Activated naive CD4-positive, alpha-beta T cell treated with anti-CD3 and anti-CD28 coated beads, Interleukin-2, amount 50 U/mL, for 72 hours (primary cell): ENCODE results near the gene SRSF1. TPM values are rescaled to one million over a fixed set of nuclear protein-coding genes. Genes with fewer than 3 reads are reported as not detected.
"Not testable (repeated sequence)": the region's sequence is repeated elsewhere in the genome, so short reads cannot be mapped to it uniquely, and the experiment has no call there.

Experiments used
- ATAC-seq, 2 donors: fragments of 150-1000 bp; cut with Tn5 transposase; 2 replicates each; pipeline ENCODE4 v1.10.0; 2021; ENCODE audit warnings: mild to moderate bottlenecking in 2 of 2, moderate library complexity in 2 of 2
- DNase-seq, 2 donors: peaks; one replicate each; pipeline ENCODE4 v3.0.0; 2021 to 2022; ENCODE audit warnings: low spot score in 2 of 2
- H3K27ac Mint-ChIP-seq, 2 donors: one replicate each; pipeline ENCODE4 v1.8.0; 2022; ENCODE audit warnings: mild to moderate bottlenecking in 2 of 2, mixed read lengths in 2 of 2
- H3K36me3 Mint-ChIP-seq, 2 donors: one replicate each; pipeline ENCODE4 v1.8.0; 2022; ENCODE audit warnings: mixed read lengths in 2 of 2
- H3K9me3 Mint-ChIP-seq, 2 donors: one replicate each; pipeline ENCODE4 v1.8.0; 2022; ENCODE audit warnings: mixed read lengths in 2 of 2
- total RNA-seq, 2 donors: library from RNA; stranded (reverse); gene quantifications; one replicate each; pipeline ENCODE4 v1.2.3, GENCODE V29; 2022

The SRSF1 gene
- total RNA-seq, 2 donors from 2014 or later, result 188 to 351 TPM

DNA sequence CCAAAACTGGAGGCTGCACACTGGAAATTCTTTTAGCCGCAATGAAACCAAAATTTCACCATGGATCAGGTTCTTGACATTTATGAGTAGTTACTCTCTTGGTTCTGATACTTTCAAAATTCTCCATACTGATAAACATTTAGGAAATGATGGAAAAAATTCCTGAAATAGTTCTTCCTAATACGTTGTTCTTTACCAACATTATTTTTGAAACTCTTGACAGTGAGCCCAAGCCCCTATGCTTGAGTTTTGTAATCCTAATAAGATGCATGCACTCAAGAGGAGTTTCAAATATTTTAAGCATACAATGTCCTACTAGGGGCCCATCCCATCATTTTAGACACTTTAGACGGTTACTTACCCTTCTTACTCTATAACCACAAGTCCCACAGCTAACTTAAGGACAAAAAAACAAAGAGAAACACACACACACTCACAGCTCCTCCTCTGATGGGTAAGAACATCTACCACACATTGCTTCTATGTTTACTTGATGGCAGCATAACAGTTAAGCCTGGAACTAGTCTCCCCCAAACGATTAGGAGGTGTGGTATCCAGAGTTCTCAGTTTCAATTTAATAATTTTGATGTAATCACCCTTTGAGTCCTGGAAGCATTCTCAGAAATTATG lies 22.7 kb downstream of the SRSF1 start:
- Mint-ChIP-seq H3K36me3 (peaks cover 18 to 19% of the 10 kb centered on the region in 2 donors), H3K9me3 (no peaks in the 10 kb centered on the region), H3K27ac (no peak overlapping the region)
- no peak for ATAC-seq
- no peak for DNase-seq

DNA sequence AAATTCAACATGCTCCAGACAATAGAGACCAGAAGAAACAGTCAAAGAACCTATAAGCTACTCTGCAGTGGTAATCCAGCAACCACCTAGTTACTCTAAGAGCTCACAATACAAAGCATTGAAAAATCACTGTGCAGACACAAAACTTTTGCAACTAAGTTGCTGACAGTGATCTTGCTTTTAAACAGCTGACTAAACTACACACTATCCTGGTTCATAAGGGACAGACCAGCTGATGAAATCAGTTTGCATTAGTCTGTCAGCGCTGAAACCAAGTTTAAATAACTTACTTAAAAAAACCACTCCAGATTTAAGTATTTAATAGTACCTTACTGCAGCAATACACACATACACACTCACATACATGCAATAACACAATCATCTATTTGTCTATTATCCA lies 23.6 kb downstream of the SRSF1 start:
- no peak for DNase-seq
- peaks cover 13 to 16% of the 10 kb centered on the region in 2 donors for H3K36me3 Mint-ChIP-seq
- no peak for ATAC-seq
- H3K9me3 Mint-ChIP-seq, result no peaks in the 10 kb centered on the region
- H3K27ac Mint-ChIP-seq, result no peak overlapping the region

- DNase-seq (no peak), ATAC-seq (no peak)
- Mint-ChIP-seq H3K27ac (no peak overlapping the region), H3K9me3 (no peaks in the 10 kb centered on the region), H3K36me3 (peaks cover 13 to 16% of the 10 kb centered on the region in 2 donors)
Observed at GRCh38 chr17:57982452-57983170, 24.4 kb downstream of the SRSF1 start.

DNA sequence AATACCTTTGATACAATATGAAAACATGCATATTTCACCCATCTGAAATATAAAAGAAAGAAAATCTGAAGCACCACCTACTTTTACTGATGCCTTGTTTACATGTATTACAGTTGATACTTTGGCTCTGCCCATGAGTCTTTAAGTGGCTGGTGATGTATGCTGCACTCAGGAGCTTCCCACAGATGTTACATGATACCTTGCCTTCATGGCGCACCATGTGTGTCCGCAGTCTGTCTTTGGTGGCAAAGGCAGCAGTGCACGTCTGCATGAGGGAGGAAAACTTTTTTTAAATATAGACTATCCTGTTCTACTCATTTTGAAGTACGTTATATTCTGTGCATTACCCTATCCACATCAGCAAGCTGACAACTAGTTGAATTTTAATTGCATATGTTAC lies 26.5 kb downstream of the SRSF1 start:
- Mint-ChIP-seq H3K9me3 (no peaks in the 10 kb centered on the region), H3K27ac (peak overlapping the region in 1 of 2 donors; percentile 48), H3K36me3 (peaks cover 9 to 12% of the 10 kb centered on the region in 2 donors)
- ATAC-seq (no peak), DNase-seq (no peak)

- no peak for ATAC-seq
- H3K36me3 Mint-ChIP-seq, result peaks cover 9 to 12% of the 10 kb centered on the region in 2 donors
Observed at GRCh38 chr17:57979076-57979475, 28.0 kb downstream of the SRSF1 start.

GRCh38 chr17:57976594-57976993 lies 30.5 kb downstream of the SRSF1 start:
- H3K27ac Mint-ChIP-seq, result peak overlapping the region in 1 of 2 donors; percentile 73
- no peaks in the 10 kb centered on the region for H3K9me3 Mint-ChIP-seq
- peaks cover 9 to 12% of the 10 kb centered on the region in 2 donors for H3K36me3 Mint-ChIP-seq
- ATAC-seq (no peak), DNase-seq (no peak)

More at GRCh38 chr17:57979076-57979475, 28.0 kb downstream of the SRSF1 start:
- no peaks in the 10 kb centered on the region for H3K9me3 Mint-ChIP-seq
- no peak for DNase-seq
- peak overlapping the region in 1 of 2 donors; percentile 31 for H3K27ac Mint-ChIP-seq

DNA sequence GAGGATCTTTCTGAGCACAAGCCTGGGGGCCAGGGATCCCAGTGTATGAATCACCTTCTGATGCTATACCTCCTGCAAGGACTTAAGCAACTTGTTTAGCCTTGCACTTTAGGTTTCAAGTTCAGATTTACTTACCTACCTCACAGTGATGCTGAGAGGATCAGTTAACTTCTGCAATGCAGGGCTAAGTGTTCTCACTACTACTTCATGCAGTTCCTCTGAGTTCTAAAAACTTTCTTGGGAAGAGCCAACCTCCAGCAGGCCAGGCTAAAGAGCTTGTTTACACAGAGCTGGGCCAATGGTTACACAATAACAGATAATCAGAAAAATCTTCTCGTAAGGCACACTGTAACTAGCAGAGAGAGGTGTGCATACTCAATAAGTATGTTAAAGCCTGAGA lies 32.0 kb downstream of the SRSF1 start:
- no peaks in the 10 kb centered on the region for H3K9me3 Mint-ChIP-seq
- no peak for DNase-seq
- no peak for ATAC-seq
- H3K27ac Mint-ChIP-seq, result no peak overlapping the region
- peaks cover 9 to 12% of the 10 kb centered on the region in 2 donors for H3K36me3 Mint-ChIP-seq

- not testable (repeated sequence) for ATAC-seq, H3K9me3 Mint-ChIP-seq, DNase-seq
- Mint-ChIP-seq H3K27ac (peak overlapping the region in 1 of 2 donors; percentile 18), H3K36me3 (peaks cover 9 to 11% of the 10 kb centered on the region in 2 donors)
Observed at GRCh38 chr17:57974053-57974824, 32.8 kb downstream of the SRSF1 start.

DNA sequence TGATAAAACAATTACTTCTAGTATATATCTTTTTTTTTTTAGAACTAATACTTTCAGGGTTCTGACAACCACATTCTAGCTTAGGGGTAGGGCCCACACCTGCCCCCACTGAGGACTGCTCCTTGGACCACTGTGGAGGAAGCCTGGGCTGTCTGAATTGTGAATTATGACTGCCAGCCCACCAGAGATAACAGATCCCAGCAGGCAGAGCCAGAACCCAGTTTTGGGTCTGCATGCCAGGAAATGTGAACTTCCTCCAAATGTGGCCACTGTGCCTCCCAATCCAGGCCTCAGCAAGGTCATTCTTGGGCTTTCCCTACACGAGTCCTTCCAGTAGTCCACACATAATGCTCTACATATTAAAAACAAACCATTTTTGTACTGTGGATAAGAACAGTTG lies 34.9 kb downstream of the SRSF1 start:
- Mint-ChIP-seq H3K9me3 (no peaks in the 10 kb centered on the region), H3K27ac (peak overlapping the region in 1 of 2 donors; percentile 74), H3K36me3 (peaks cover 7 to 9% of the 10 kb centered on the region in 2 donors)
- ATAC-seq (no peak), DNase-seq (no peak)

GRCh38 chr17:57971572-57971971 lies 35.5 kb downstream of the SRSF1 start:
- no peak for DNase-seq
- no peak for ATAC-seq
- Mint-ChIP-seq H3K36me3 (peaks cover 5 to 7% of the 10 kb centered on the region in 2 donors), H3K9me3 (no peaks in the 10 kb centered on the region), H3K27ac (no peak overlapping the region)

GRCh38 chr17:57970710-57971109 lies 36.3 kb downstream of the SRSF1 start:
- no peaks in the 10 kb centered on the region for H3K36me3 Mint-ChIP-seq
- DNase-seq, result no peak

DNA sequence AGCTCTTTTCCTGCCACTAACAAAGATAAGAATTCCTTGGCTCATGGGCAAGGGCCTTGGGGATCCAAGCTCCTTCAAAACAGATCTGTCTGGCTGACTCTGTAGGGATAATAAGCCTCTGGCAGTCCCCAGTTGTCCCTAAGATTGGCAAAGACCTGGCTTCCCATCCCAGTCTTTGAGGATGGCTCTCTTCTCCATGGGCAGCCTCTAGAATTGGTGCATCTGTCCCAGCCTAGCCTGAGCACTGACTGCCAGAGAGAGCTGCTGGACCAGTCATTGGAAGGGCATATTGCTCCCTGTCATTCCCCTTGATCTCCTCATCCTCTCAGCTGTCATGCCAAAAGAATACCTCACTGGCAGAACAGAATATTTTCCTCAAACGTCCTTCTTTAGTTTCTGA lies 38.6 kb downstream of the SRSF1 start:
- no peak for DNase-seq

More at GRCh38 chr17:57970710-57971109, 36.3 kb downstream of the SRSF1 start:
- ATAC-seq, result no peak
- H3K9me3 Mint-ChIP-seq, result no peaks in the 10 kb centered on the region
- peak overlapping the region in 1 of 2 donors; percentile 60 for H3K27ac Mint-ChIP-seq

DNA sequence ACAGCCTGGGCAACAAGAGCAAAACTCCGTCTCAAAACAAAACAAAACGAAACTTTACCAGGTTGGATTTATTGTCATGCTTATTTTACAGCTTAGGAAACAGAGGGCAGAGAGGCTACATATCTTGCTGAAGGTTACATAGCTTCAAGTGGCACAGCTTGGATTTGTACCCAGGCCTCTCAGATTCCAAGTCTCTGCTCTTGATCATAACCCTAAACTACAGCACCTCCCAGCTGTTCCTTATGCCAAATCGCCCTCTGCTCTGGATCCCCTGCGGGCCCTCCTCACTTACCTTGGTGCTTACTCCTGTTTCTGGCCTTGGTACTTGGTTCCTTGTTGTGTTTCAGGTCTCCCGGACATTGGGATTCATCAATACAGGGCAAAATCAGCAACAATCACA lies 40.2 kb downstream of the SRSF1 start:
- DNase-seq (no peak), ATAC-seq (no peak)
- H3K9me3 Mint-ChIP-seq, result no peaks in the 10 kb centered on the region
- no peaks in the 10 kb centered on the region for H3K36me3 Mint-ChIP-seq
- H3K27ac Mint-ChIP-seq, result no peak overlapping the region

More for the DNA sequence above, 38.6 kb downstream of the SRSF1 start:
- Mint-ChIP-seq H3K36me3 (no peaks in the 10 kb centered on the region), H3K27ac (peak overlapping the region in 1 of 2 donors; percentile 19), H3K9me3 (no peaks in the 10 kb centered on the region)
- no peak for ATAC-seq

DNA sequence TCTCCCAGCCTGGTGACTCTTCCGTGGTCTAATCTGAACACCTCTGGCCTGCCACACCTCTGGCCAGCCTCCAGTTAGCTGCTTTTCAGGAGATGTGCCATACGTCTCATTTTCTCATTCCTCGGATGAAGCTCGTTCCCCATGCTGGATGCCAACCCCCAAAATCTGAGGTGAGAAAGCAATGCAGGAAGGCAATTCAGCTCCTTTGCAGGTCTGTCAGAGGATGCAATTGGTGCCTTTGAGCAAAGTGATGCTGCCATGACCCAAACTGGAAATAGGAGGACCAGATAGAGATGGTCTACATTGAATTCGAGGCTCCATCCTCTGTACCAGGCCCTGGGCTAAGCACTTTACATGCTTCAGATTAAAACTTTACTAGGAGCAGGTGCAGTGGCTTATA lies 40.8 kb downstream of the SRSF1 start:
- H3K36me3 Mint-ChIP-seq, result no peaks in the 10 kb centered on the region
- ATAC-seq, result no peak
- H3K27ac Mint-ChIP-seq, result no peak overlapping the region
- H3K9me3 Mint-ChIP-seq, result no peaks in the 10 kb centered on the region
- DNase-seq, result no peak

- no peak for ATAC-seq
- Mint-ChIP-seq H3K9me3 (no peaks in the 10 kb centered on the region), H3K36me3 (no peaks in the 10 kb centered on the region), H3K27ac (no peak overlapping the region)
- DNase-seq, result no peak
Observed at GRCh38 chr17:57965521-57966160, 41.4 kb downstream of the SRSF1 start.

DNA sequence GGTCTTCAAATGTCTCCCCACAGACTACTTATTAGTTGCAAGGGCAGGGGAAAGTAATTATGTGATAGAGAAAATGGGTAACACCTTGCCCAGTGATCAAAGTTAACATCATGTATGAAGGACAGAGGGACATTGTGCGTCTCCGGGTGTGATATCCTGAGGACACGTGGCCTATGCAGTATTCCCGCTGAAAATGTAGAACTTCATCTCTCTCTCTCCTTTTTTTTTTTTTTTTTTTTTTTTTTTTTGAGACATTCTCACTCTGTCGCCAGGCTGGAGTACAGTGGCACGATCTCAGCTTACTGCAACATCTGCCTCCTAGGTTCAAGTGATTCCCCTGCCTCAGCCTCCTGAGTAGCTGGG lies 43.9 kb downstream of the SRSF1 start:
- no peak overlapping the region for H3K27ac Mint-ChIP-seq
- DNase-seq, result no peak
- ATAC-seq, result no peak
- H3K9me3 Mint-ChIP-seq, result no peaks in the 10 kb centered on the region
- no peaks in the 10 kb centered on the region for H3K36me3 Mint-ChIP-seq
